Fibroblast of lung (primary cell): ENCODE results near the gene PCGF2. TPM values are rescaled to one million over a fixed set of nuclear protein-coding genes. Genes with fewer than 3 reads are reported as not detected.

Experiments
- DNase-seq, 2 donors: peaks; one replicate each; pipeline versions ENCODE4 v3.0.0 to v3.0.0-alpha.2; 2010; ENCODE audit warnings: low read depth in 2 of 2
- H2AFZ ChIP-seq: 2 replicates; pipeline ENCODE4 v1.5.1; 2012; ENCODE audit warnings: low read length, control low read depth, inconsistent platforms
- H3K27ac ChIP-seq: 2 replicates; pipeline ENCODE4 v1.5.1; 2011; ENCODE audit warnings: low read length, control low read depth; ENCODE audit not compliant: insufficient read depth
- H3K27me3 ChIP-seq: 2 replicates; pipeline ENCODE4 v1.5.1; 2011; ENCODE audit warnings: mild to moderate bottlenecking, low read length; ENCODE audit not compliant: control insufficient read depth, insufficient read depth
- H3K36me3 ChIP-seq: 2 replicates; pipeline ENCODE4 v1.5.1; 2011; ENCODE audit warnings: low read length; ENCODE audit not compliant: control insufficient read depth, insufficient read depth
- H3K4me1 ChIP-seq: 2 replicates; pipeline ENCODE4 v1.5.1; 2011; ENCODE audit warnings: low read length; ENCODE audit not compliant: control insufficient read depth, insufficient read depth; ENCODE audit errors: extremely low read depth
- H3K4me2 ChIP-seq: 2 replicates; pipeline ENCODE4 v1.5.1; 2011; ENCODE audit warnings: low read length, control low read depth; ENCODE audit not compliant: insufficient read depth; ENCODE audit errors: extremely low read depth
- H3K4me3 ChIP-seq, 4 experiments: fragments of 200-600 bp in 1 of 4; sonication (generic) in 1 of 4; replicated peaks in 1 of 4; 2 replicates each; pipeline ENCODE4 v1.5.1; 2011 to 2016; ENCODE audit warnings: low read length in 4 of 4, low read depth in 3 of 4, mild to moderate bottlenecking in 3 of 4, control low read depth in 2 of 4, inconsistent platforms in 1 of 4, mixed read lengths in 1 of 4; ENCODE audit not compliant: insufficient read depth in 1 of 4; ENCODE audit errors: control extremely low read depth in 1 of 4
- H3K79me2 ChIP-seq: 2 replicates; pipeline ENCODE4 v1.5.1; 2012; ENCODE audit warnings: mild to moderate bottlenecking, low read length, inconsistent platforms; ENCODE audit not compliant: control insufficient read depth, insufficient read depth
- H3K9ac ChIP-seq: 2 replicates; pipeline ENCODE4 v1.5.1; 2011; ENCODE audit warnings: mild to moderate bottlenecking, low read length, control low read depth; ENCODE audit not compliant: insufficient read depth
- H3K9me3 ChIP-seq: 2 replicates; pipeline ENCODE4 v1.5.1; 2012; ENCODE audit warnings: low read depth, low read length; ENCODE audit not compliant: control insufficient read depth, insufficient read depth
- H4K20me1 ChIP-seq: 2 replicates; pipeline ENCODE4 v1.5.1; 2011; ENCODE audit warnings: low read length; ENCODE audit not compliant: control insufficient read depth, insufficient read depth; ENCODE audit errors: extremely low read depth
- EZH2 ChIP-seq: IDR thresholded peaks from 2 replicates; pipeline ENCODE4 v1.5.1; 2012; ENCODE audit warnings: low read length, control low read depth, mild to moderate bottlenecking; ENCODE audit errors: missing control alignments
- polyA plus RNA-seq, 2 donors: library from polyadenylated mRNA; depleted of rRNA in 1 of 2; stranded (reverse) in 1 of 2; unstranded in 1 of 2; fragments of >200 nt; gene quantifications; 2 replicates each; pipeline ENCODE4 v1.2.1, GENCODE V29; 2011 to 2012; ENCODE audit warnings: missing spikeins in 1 of 2
- total RNA-seq: library from RNA; depleted of rRNA; stranded (reverse); fragments of >200 nt; gene quantifications from 2 replicates; pipeline ENCODE4 v1.2.1, GENCODE V29; 2014
- TF ChIP-seq, protein P1 (sequence below), 2 donors: IDR thresholded peaks in 1 of 2; conservative IDR thresholded peaks in 1 of 2; 1 replicate in 1 of 2; 2 replicates in 1 of 2; pipeline ENCODE4 v1.5.1; 2011 to 2012; ENCODE audit warnings: low read length in 2 of 2, control low read depth in 1 of 2, inconsistent platforms in 1 of 2, low read depth in 1 of 2, mild to moderate bottlenecking in 1 of 2

Gene PCGF2
- total and polyA plus RNA-seq, 2 donors (not counting 1 experiment from before 2014, with no cell fraction given), result 4.0 to 8.0 TPM

DNA sequence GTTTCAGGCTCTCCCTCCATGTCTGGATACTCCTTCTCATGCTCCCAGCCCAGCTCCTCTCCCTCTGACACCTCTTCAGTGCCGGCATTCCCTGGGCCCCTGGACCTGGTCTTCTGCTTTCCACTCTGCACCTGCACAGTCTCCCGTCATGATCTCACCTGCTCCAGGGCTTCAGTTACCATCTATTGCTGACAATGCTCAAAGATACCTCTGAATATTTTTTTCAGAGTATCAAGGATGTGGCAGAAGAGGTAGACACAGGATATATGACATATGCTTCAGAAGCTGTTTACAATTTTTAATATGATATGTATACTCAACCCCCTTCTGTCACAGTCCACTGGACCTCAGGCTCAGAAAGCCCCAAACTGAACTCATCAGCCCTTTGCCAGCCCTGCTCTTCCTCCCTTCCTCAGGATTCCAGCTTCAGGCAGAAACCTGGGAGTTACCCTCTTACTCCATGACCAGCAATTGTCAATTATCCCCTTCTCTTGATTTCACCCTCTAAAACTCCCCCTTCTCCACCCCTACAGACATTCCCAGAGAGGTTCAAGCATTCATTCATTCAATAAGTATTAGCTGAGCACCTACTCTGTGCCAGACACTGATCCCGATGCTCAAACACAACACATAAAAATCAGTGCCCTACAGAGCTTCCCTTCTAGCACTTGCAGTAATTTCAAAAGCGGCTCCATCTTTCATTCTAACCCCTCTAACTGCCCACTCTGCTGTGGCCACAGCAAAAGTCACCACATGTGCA is 50.9 kb downstream of the PCGF2 start:
- H3K4me3 ChIP-seq, result no peak overlapping the region

DNA sequence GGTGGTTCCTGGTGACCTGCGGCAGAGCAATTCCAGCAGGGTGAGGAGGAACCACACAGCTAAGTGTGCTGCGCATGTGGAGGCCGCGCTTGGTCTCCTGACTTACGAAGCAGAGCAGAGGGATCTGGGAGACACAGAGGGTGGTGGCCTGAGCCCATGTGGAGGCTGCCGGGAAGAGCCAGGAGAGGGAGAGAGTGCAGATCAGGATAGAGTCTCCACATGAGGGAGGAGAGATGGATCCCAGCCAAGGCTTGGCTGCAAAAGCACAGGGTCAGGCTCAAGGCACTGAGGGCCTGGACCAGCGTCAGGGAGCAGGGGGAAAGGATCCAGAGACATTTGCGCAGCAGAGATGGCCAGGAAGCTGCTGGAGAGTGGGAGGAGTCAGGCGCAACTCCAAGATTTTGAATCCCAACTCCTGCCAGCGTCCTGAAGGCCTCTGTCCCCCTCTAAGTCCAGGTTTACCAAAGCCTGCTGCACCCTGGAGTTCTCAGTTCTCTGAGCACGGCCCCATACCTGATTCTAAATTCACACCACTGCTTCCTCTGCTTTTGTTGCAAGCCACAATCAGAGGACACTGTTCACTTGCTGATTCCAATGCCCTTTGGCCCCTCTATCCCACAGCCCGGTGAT is 54.3 kb downstream of the PCGF2 start:
- Histone ChIP-seq H2AFZ (peak overlapping the region; percentile 91), H3K9ac (peak overlapping the region; percentile 16), H3K4me3 (no peak overlapping the region), H3K27me3 (no peaks in the 10 kb centered on the region), H3K9me3 (no peaks in the 10 kb centered on the region), H3K36me3 (no peaks in the 10 kb centered on the region), H3K4me1 (peaks cover 8% of the 10 kb centered on the region), H3K4me2 (peak overlapping the region; percentile 35), H3K79me2 (no peaks in the 10 kb centered on the region), H4K20me1 (no peaks in the 10 kb centered on the region), H3K27ac (peak overlapping the region; percentile 8)
- peak; percentile 45 to 85 for DNase-seq
- no peak for TF ChIP-seq EZH2
- TF ChIP-seq, protein P1, sequence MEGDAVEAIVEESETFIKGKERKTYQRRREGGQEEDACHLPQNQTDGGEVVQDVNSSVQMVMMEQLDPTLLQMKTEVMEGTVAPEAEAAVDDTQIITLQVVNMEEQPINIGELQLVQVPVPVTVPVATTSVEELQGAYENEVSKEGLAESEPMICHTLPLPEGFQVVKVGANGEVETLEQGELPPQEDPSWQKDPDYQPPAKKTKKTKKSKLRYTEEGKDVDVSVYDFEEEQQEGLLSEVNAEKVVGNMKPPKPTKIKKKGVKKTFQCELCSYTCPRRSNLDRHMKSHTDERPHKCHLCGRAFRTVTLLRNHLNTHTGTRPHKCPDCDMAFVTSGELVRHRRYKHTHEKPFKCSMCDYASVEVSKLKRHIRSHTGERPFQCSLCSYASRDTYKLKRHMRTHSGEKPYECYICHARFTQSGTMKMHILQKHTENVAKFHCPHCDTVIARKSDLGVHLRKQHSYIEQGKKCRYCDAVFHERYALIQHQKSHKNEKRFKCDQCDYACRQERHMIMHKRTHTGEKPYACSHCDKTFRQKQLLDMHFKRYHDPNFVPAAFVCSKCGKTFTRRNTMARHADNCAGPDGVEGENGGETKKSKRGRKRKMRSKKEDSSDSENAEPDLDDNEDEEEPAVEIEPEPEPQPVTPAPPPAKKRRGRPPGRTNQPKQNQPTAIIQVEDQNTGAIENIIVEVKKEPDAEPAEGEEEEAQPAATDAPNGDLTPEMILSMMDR (conservative IDR thresholded peaks at IDR 0.05 in 1 of 2, IDR thresholded peaks at IDR 0.05 in 1 of 2; ENCODE audit: low read depth in 1 of 2, low read length in 2 of 2), result no peak

More for the DNA sequence above, 50.9 kb downstream of the PCGF2 start:
- no peak overlapping the region for H3K27ac ChIP-seq
- H3K9me3 ChIP-seq, result no peaks in the 10 kb centered on the region
- no peak overlapping the region for H3K9ac ChIP-seq
- no peaks in the 10 kb centered on the region for H4K20me1 ChIP-seq
- no peak for TF ChIP-seq EZH2
- TF ChIP-seq, protein P1 (conservative IDR thresholded peaks at IDR 0.05 in 1 of 2, IDR thresholded peaks at IDR 0.05 in 1 of 2; ENCODE audit: low read depth in 1 of 2, low read length in 2 of 2), result no peak
- no peaks in the 10 kb centered on the region for H3K36me3 ChIP-seq
- H3K4me1 ChIP-seq, result peaks cover 10% of the 10 kb centered on the region
- no peaks in the 10 kb centered on the region for H3K79me2 ChIP-seq
- H3K27me3 ChIP-seq, result no peaks in the 10 kb centered on the region
- DNase-seq, result no peak
- no peak overlapping the region for H2AFZ ChIP-seq
- H3K4me2 ChIP-seq, result no peak overlapping the region

DNA sequence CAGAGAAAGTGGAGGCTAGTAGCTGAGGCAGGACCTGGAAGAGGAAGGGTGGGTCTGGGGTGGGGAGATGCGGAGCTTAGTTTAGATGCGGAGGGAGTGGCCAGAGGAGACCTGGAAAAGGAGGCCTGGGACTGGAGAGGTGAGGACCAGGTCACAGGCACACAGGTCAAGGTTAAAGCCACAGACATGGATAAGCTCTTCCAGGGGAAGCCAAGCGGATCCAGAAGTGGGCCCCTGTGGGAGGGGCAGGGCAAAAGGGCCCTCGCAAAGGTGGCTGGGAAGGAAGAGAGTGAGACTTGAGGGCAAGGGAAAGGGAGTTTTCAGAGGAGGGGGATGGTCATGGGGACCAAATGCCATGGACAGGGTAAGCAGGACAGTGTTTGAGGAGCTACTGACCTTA is 57.0 kb downstream of the PCGF2 start:
- no peak for DNase-seq
- H3K9me3 ChIP-seq, result no peaks in the 10 kb centered on the region
- no peaks in the 10 kb centered on the region for H3K27me3 ChIP-seq
- peaks cover 8% of the 10 kb centered on the region for H3K4me1 ChIP-seq
- H3K36me3 ChIP-seq, result no peaks in the 10 kb centered on the region
- no peak overlapping the region for H2AFZ ChIP-seq
- no peak overlapping the region for H3K4me3 ChIP-seq
- no peak overlapping the region for H3K9ac ChIP-seq
- H3K27ac ChIP-seq, result no peak overlapping the region
- no peaks in the 10 kb centered on the region for H4K20me1 ChIP-seq
- TF ChIP-seq EZH2, result no peak
- TF ChIP-seq, protein P1 (conservative IDR thresholded peaks at IDR 0.05 in 1 of 2, IDR thresholded peaks at IDR 0.05 in 1 of 2; ENCODE audit: low read depth in 1 of 2, low read length in 2 of 2), result no peak
- H3K4me2 ChIP-seq, result no peak overlapping the region
- H3K79me2 ChIP-seq, result no peaks in the 10 kb centered on the region
